GM12878 (cell line): ENCODE results near the gene SLC22A4. TPM values are rescaled to one million over a fixed set of nuclear protein-coding genes. Genes with fewer than 3 reads are reported as not detected.

ENCODE experiments used
- ATAC-seq: fragments of 200-7000 bp; cut with Tn5 transposase; 3 replicates; pipeline ENCODE4 v1.9.1; 2020; ENCODE audit warnings: mild to moderate bottlenecking, moderate library complexity
- BruUV-seq: library from RNA; stranded (reverse); fragments of 400-500 nt; replicated peaks from 2 replicates; lab custom pipeline; 2021; lab: Mats Ljungman, UMichigan
- CTCF ChIA-PET: fragments of 300-600 bp; sonication (Branson Sonifier 250); formaldehyde crosslinking; extraction: SDS; loops from one replicate; lab custom pipeline; 2021; ENCODE audit warnings: inconsistent platforms; lab: Yijun Ruan, JAX
- POLR2A ChIA-PET: fragments of 350-600 bp; formaldehyde crosslinking; extraction: SDS; loops from one replicate; lab custom pipeline; 2021; ENCODE audit warnings: inconsistent platforms; lab: Charles Lee
- RAD21 ChIA-PET: fragments of 300-600 bp; sonication (Branson Sonifier 250); formaldehyde crosslinking; loops from one replicate; lab custom pipeline; 2023; ENCODE audit warnings: antibody characterized with exemption; ENCODE audit not compliant: unreplicated experiment; lab: Charles Lee
- SMC1A ChIA-PET: fragments of 300-600 bp; sonication (Branson Sonifier 250); formaldehyde crosslinking; loops from one replicate; lab custom pipeline; 2023; ENCODE audit not compliant: unreplicated experiment, uncharacterized antibody; lab: Charles Lee
- DNase-seq: peaks from one replicate; pipeline ENCODE4 v3.0.0-alpha.2; 2011; ENCODE audit warnings: low read depth, low spot score
- FAIRE-seq: peaks from 3 replicates; lab custom pipeline; 2011; peaks lifted over from hg19 to GRCh38; lab: Jason Lieb, UNC
- H2AFZ ChIP-seq: 2 replicates; pipeline ENCODE4 v1.6.0; 2011; ENCODE audit warnings: low read depth, low read length, control low read depth; ENCODE audit not compliant: control insufficient read depth
- H3K27ac ChIP-seq: 2 replicates; pipeline ENCODE4 v1.5.1; 2011; ENCODE audit warnings: control low read depth; ENCODE audit not compliant: control insufficient read depth, insufficient read depth
- H3K27me3 ChIP-seq, 2 experiments: replicated peaks in 1 of 2; 2 replicates each; pipeline versions ENCODE4 v1.6.0 to v1.6.1; 2011; ENCODE audit warnings: low read length in 1 of 2; ENCODE audit not compliant: control insufficient read depth in 2 of 2, insufficient read depth in 2 of 2
- H3K36me3 ChIP-seq, 2 experiments: 2 replicates each; pipeline ENCODE4 v1.5.1; 2011; ENCODE audit warnings: low read length in 1 of 2; ENCODE audit not compliant: control insufficient read depth in 2 of 2, insufficient read depth in 2 of 2
- H3K4me1 ChIP-seq: 2 replicates; pipeline ENCODE4 v1.6.1; 2011; ENCODE audit warnings: mild to moderate bottlenecking, low read length, moderate library complexity, mixed read lengths; ENCODE audit not compliant: control insufficient read depth, insufficient read depth
- H3K4me2 ChIP-seq: 2 replicates; pipeline ENCODE4 v1.6.0; 2011; ENCODE audit warnings: control low read depth; ENCODE audit not compliant: control insufficient read depth, insufficient read depth
- H3K4me3 ChIP-seq: fragments of 200-600 bp; sonication (generic); 2 replicates; pipeline ENCODE4 v1.5.1; 2016
- H3K79me2 ChIP-seq: 2 replicates; pipeline ENCODE4 v1.6.0; 2011; ENCODE audit warnings: low read length; ENCODE audit not compliant: control insufficient read depth, insufficient read depth
- H3K9ac ChIP-seq: 2 replicates; pipeline ENCODE4 v1.8.0; 2011; ENCODE audit warnings: low read length, control low read depth, mixed read lengths; ENCODE audit not compliant: control insufficient read depth, insufficient read depth
- H3K9me3 ChIP-seq: replicated peaks from 3 replicates; pipeline ENCODE4 v1.5.1; 2011; ENCODE audit warnings: mild to moderate bottlenecking, low read length; ENCODE audit not compliant: control insufficient read depth, insufficient read depth
- H4K20me1 ChIP-seq: 2 replicates; pipeline ENCODE4 v1.6.0; 2011; ENCODE audit not compliant: control insufficient read depth, insufficient read depth
- CBX3 ChIP-seq: fragments of 200-600 bp; sonication (generic); IDR thresholded peaks from 2 replicates; pipeline ENCODE4 v1.6.1; 2016; ENCODE audit warnings: low read depth, borderline replicate concordance
- EP300 ChIP-seq, 2 experiments: fragments of 150-350 bp in 1 of 2; IDR thresholded peaks; 2 replicates each; pipeline ENCODE4 v1.6.1; 2011 to 2012; ENCODE audit warnings: low read depth in 2 of 2, low read length in 2 of 2, borderline replicate concordance in 1 of 2, improper control_type of control experiment in 1 of 2, inconsistent platforms in 1 of 2; ENCODE audit not compliant: control insufficient read depth in 1 of 2
- FOXM1 ChIP-seq: IDR thresholded peaks from 2 replicates; pipeline ENCODE4 v1.6.1; 2012; ENCODE audit warnings: low read depth, mild to moderate bottlenecking, inconsistent platforms, low read length, moderate library complexity
- HDAC2 ChIP-seq: fragments of 200-600 bp; sonication (generic); IDR thresholded peaks from 2 replicates; pipeline ENCODE4 v1.6.1; 2017
- HDGF ChIP-seq: fragments of 450-650 bp; IDR thresholded peaks from 2 replicates; pipeline ENCODE4 v1.6.1; 2016; ENCODE audit warnings: antibody characterized with exemption
- KAT2A ChIP-seq: conservative IDR thresholded peaks from 2 replicates; pipeline ENCODE4 v1.6.1; 2011; ENCODE audit warnings: low read depth, low read length; ENCODE audit not compliant: control insufficient read depth
- MTA2 ChIP-seq: fragments of 450-650 bp; IDR thresholded peaks from 2 replicates; pipeline ENCODE4 v1.6.1; 2016; ENCODE audit warnings: low read depth, mild to moderate bottlenecking, moderate library complexity
- RCOR1 ChIP-seq: conservative IDR thresholded peaks from 2 replicates; pipeline ENCODE4 v1.6.1; 2012; ENCODE audit warnings: low read depth, low read length, improper control_type of control experiment
- WGBS: methylation state at CpG from one replicate; pipeline ENCODE4 v1.1.6; 2016; ENCODE audit warnings: low lambda C conversion rate; ENCODE audit not compliant: insufficient replicate concordance, insufficient coverage; ENCODE audit errors: missing lambda C conversion rate; 5-methylcytosine and 5-hydroxymethylcytosine counted together
- in situ Hi-C: fragments of 300-500 bp; cut with MboI; formaldehyde crosslinking; loops from 9 replicates; pipeline ENCODE4 v1.14.3; 2018; ENCODE audit warnings: mixed read lengths
- intact Hi-C: fragments of 100-400 bp; cut with micrococcal nuclease; formaldehyde crosslinking; loops from one replicate; pipeline ENCODE4 v1.14.2; 2022; ENCODE audit not compliant: unreplicated experiment
- polyA plus RNA-seq, 11 experiments: library from polyadenylated mRNA; depleted of rRNA in 4 of 11; unstranded in 6 of 11; stranded (reverse) in 5 of 11; fragments of >200 nt; fragmentation: Nextera tagmentation in 4 of 11; fragmentation: Illumina TruSeq in 1 of 11; extraction: Ambion mirVana in 4 of 11; extraction: Trizol in 1 of 11; gene quantifications; 1 replicate in 1 of 11; 2 replicates in 10 of 11; pipeline versions ENCODE4 v1.2.1 to v1.2.3, GENCODE V29; 2011 to 2016; ENCODE audit warnings: inconsistent platforms in 2 of 11, missing spikeins in 2 of 11, low read depth in 1 of 11
- total RNA-seq, 4 experiments: library from RNA; depleted of rRNA in 3 of 4; stranded (reverse); fragments of >200 nt in 3 of 4; fragmentation: Illumina TruSeq in 1 of 4; extraction: Trizol in 1 of 4; gene quantifications; 2 replicates each; pipeline versions ENCODE4 v1.2.1 to v1.2.3, GENCODE V29; 2013 to 2021

Gene SLC22A4
- total and polyA plus RNA-seq, 10 of the 15 experiments (the other 5 are each of a cell fraction or from before 2014, with no cell fraction given) = 0.04 to 0.61 (median 0.10) TPM; not detected in 2

DNA sequence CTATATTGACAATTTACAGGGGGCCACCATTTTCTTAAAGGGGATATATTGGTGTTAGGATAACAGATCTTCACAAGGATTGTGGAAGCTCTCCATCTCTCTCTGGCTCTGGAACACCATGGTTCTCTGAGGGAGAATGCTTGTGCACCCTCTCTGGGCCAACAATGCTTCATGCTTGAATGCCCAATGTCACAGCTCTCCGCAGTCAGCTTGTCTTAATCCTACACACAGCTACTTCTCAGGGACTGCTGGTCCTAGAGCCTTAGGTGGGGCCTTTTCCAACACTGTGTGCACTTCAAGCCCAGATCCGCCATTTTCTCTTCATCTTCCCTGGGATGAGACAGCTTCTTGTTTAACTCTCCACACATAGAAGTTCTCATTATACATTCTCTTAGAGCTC is 43.6 kb upstream of the SLC22A4 start:
- no peak overlapping the region for H2AFZ ChIP-seq
- BruUV-seq = no TSS peak
- TF ChIP-seq KAT2A = no peak
- TF ChIP-seq RCOR1 = no peak
- TF ChIP-seq FOXM1 = no peak
- TF ChIP-seq MTA2 = no peak
- TF ChIP-seq CBX3 = no peak
- no peak for TF ChIP-seq EP300 (IDR thresholded peaks at IDR 0.05; ENCODE audit: borderline replicate concordance in 1 of 2, control insufficient read depth in 1 of 2, low read depth in 2 of 2, low read length in 2 of 2)
- no peak for TF ChIP-seq HDAC2
- no peak for TF ChIP-seq HDGF
- in situ Hi-C loops = no loop called here
- peaks cover 3% of the 10 kb centered on the region for H3K9me3 ChIP-seq
- WGBS = 87% methylated on average over 2 of the region's 2 CpGs
- DNase-seq = no peak
- intact Hi-C loops = no loop called here
- no peaks in the 10 kb centered on the region for H3K4me1 ChIP-seq
- ChIA-PET POLR2A (interaction anchor here (1.2 to 1.7 kb wide), 3 partner anchors 10 to 23 kb away, joined by 3 to 6 read pairs (median 5); partner anchors contain the start of gene P4HA2), RAD21 (interaction anchor here (3.4 kb wide), 1 partner anchor 13 kb away, joined by 11 read pairs; no protein-coding TSS in a partner anchor), SMC1A (interaction anchor here (0.9 to 3.6 kb wide), 4 partner anchors 9 to 58 kb away, joined by 3 to 16 read pairs (median 5); no protein-coding TSS in a partner anchor), CTCF (interaction anchor here (0.8 to 8.7 kb wide), 5 partner anchors 10 to 70 kb away, joined by 3 to 74 read pairs (median 4); no protein-coding TSS in a partner anchor)
- no peak overlapping the region for H3K4me2 ChIP-seq
- H3K27ac ChIP-seq = no peak overlapping the region
- H3K4me3 ChIP-seq = no peak overlapping the region
- H4K20me1 ChIP-seq = no peaks in the 10 kb centered on the region
- ATAC-seq = no peak
- no peak for FAIRE-seq
- H3K79me2 ChIP-seq = no peaks in the 10 kb centered on the region
- H3K9ac ChIP-seq = no peak overlapping the region
- no peaks in the 10 kb centered on the region for H3K36me3 ChIP-seq
- no peaks in the 10 kb centered on the region; a peak in 1 of 4 replicates for H3K27me3 ChIP-seq
